GM21515 (cell line): ENCODE measurements around the gene IGSF21.

Experiments
- ATAC-seq: cut with Tn5 transposase; IDR thresholded peaks from one replicate; pipeline ENCODE4 v1.9.1; 2021; ENCODE audit not compliant: unreplicated experiment

Gene IGSF21

DNA sequence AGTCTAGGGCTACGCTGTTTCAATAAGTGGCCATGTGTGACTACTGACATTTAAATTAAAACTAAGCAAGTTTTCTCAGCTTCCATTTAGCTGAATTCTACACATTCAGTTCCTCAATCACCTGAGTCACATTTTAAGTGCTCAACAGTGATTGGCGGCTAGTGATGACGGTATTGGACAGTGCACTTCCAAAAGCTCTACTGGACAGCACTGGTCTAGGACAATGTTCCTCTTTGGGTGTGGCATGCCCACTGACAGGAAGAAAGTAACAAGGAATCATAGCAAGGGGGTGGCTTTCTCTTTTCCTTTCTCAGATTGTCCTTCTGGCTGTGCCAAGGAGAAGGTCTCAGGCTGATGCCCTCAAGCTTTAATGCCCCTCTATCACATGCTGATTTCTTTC is 11.7 kb downstream of the IGSF21 start:
- ATAC-seq = no peak

DNA sequence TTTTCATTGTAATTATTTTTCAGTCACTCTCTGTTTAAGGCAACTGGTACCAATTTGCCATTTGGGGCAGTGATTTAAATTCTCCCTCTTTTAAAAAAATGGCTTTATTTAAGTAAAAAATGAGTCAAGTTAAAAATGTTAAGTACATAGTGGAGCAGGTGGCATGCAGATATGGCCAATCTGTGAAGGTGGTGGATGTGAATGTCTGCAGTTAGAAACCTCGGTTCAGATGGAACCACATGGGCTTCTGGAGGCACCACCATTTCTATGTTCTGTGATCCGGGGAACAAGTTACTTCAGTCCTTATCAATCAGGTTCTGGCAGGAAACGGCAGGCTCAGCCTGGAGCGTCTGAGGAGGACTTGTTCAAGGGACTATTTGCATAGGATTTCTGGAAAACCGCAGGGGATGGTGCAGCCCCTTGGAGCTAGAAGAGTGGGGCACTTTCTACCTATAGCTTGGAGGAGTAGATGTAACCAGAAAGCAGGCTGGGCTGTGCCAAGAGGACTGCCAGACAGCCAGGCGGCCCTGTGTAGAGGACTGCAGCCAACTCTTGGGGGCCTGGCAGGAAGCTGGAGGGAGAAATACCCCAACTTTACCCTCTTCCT is 12.3 kb downstream of the IGSF21 start:
- no peak for ATAC-seq

DNA sequence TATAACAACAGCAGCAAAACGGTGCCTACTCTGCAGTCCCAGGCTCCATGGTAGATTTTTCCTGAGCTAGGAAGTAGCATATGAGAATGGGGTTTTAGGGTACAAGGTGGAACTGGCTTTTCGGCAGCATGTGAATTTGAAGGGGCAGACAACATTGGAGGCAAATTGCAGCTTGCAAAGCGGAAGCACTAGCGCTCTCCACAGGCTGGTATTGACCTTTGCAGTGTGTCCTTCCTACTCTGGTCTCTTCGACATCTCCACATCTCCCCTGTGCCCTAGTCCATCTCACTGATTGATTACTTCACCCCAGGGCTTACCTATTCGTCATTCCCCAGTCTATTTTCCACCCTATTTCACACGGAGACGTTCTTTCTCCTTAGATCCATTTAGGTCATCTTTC is 13.0 kb downstream of the IGSF21 start:
- no peak for ATAC-seq

DNA sequence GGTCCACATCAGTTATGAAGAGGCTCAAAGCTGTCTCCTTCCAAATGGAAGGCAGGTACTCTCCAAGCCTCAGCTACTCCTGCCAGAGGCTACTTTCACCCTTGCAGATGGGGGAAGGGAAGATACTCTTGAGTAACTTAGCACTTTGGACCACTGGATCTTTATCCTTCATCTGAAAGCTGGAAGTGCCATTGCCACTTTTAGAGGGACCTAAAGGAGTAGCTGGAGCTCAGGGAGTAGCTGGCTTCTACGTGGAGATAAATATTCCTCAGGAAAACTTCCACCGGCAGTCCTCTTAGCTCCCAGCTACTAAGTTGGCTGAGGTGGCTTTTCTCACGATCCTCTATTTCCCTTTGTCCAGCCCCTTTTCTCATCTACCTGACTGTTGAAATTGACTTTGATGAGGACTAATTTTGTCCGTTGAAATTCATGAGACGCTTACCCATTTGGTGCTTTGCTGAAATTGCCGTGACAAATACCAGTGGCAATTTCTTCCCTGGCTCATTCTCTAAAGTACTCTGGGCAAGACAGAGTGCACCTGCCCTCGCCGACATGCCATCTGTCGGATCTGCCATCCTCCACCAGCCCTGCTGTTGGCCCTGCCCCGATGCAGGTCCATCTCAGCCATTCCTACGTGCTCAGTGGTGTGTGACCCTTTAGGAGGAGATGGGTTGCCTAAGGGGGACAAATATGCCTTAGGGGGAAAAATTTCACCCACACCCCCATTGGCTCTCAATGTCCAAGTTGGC is 13.6 kb downstream of the IGSF21 start:
- no peak for ATAC-seq

DNA sequence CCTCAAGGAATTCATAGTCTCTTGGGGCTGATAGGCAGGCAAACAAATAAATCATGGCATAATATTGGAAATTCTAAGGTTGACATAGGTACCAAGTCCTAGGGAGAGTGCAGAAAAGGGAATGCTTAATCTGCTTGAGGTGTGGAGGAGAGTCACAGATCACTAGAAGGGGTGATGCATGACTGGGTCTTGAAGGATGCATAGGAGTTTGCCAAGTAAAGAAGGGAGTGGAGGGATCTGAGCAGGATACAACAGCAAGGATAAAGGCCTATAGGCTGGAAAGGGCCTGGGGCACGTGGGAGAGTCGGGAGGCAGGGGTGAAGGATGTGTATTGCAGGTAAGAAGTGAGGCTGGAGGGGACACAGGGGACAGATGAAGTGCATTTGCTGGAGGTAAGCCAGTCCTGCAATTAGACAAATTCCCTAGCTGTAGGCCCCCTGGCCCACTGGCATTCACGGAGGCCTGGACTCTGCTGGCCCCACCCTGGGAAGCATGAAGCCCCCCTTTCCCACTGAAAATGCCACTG is 15.9 kb downstream of the IGSF21 start:
- ATAC-seq = no peak

DNA sequence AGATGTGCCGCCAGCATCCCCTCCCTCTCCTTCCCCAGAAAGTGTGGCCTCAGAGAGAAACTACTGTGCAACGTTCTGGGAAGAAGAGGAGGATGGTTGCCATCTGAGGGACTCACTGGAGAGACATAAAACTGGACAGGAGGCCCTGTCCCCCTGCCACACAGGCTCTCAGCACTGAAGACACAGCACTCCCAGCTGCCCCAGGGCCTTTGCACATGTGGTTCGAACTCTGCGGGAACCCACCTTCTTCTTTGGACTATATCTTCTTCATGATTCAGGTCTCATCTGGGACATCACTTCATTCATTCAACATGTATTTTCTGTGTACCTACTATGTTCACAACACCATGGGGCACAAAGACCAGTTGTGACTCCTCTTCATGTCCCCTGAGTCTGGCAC is 17.4 kb downstream of the IGSF21 start:
- ATAC-seq = no peak

DNA sequence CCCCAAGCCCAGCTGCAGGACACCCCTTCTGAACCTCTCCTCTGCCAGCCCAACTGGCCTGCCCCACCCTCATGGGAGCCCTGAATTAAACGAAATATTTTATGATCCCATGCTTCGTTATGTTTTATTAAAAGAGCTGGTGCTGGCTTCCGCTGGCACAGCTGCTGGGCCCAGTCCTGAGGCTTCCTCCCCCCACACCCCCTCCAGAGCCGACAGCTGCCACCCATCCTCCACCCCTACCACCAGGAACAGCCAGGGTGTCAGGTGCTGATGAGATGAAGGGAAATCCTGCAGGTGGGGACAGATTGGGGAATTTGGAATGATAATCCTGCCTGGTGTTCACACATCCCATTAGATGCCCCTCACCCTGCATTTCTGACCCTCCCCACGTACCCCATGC is 19.0 kb downstream of the IGSF21 start:
- no peak for ATAC-seq

DNA sequence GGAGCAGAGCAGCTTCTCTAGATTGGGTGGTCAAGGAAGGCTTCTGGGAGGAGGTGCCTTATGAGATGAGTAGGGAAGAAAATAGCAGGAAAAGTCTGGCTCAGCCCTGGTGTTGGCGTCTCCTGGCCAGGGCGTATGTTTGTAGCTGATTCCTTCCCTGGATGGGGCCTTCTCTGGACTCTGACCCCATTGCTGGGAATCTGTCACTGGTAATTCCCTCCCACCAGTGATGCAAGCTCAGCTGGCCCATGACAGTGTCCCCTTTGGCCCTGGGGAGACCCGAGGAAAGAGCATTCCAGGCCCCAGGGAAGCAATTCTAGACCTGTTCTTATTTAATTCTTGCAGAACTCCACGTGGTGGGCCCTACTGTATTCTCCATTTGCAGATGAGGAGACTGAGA is 20.7 kb downstream of the IGSF21 start:
- no peak for ATAC-seq

DNA sequence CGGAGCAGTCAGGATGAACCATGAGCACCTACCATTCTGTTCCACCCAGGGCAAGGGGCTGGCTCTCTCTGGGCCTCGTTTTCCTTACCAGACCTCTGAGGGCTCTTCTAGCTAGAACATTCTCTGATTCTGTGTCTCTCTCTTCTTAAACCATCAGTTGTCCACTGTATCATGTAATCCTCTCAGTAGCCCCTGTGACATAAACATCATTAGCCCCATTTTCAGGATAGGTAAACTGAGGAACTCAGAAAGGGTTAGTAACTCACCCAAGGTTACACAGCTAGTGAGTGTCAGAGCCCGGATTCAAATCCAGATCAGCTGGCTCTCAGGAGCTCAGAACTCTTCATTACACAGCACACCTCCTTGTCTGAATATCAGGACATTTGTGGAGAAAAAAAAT is 22.8 kb downstream of the IGSF21 start:
- no peak for ATAC-seq

DNA sequence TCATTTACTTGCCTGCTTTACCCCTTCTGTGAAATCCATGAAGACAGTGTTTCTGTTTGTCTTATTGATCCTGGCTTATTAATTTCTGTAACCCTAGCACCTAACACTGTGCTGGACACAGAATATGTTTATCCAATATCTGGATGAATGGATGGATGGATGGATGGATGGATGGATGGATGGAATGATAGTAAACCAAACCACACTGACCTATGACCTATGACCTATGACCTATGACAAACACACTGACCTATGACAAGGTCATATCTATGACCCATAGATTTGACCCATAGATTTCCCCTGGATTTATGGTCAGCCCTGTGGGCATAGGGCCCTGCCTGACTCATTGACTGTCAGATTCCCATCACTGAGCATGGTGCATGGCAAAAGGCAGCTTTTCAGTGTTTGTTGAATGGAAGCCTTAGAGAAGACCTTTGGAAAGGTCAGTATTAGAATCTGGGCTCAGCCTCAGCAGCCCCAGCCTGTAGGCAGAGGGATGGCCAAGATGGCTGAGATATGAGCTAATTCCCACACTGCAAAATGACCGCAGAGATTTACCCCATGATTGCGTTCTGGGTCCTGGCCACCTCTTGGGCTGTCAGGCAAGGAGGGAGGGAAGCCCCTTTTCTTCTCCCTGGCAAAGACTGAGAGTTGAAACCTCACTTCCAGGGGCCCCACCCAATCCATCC is 24.6 kb downstream of the IGSF21 start:
- ATAC-seq = no peak

DNA sequence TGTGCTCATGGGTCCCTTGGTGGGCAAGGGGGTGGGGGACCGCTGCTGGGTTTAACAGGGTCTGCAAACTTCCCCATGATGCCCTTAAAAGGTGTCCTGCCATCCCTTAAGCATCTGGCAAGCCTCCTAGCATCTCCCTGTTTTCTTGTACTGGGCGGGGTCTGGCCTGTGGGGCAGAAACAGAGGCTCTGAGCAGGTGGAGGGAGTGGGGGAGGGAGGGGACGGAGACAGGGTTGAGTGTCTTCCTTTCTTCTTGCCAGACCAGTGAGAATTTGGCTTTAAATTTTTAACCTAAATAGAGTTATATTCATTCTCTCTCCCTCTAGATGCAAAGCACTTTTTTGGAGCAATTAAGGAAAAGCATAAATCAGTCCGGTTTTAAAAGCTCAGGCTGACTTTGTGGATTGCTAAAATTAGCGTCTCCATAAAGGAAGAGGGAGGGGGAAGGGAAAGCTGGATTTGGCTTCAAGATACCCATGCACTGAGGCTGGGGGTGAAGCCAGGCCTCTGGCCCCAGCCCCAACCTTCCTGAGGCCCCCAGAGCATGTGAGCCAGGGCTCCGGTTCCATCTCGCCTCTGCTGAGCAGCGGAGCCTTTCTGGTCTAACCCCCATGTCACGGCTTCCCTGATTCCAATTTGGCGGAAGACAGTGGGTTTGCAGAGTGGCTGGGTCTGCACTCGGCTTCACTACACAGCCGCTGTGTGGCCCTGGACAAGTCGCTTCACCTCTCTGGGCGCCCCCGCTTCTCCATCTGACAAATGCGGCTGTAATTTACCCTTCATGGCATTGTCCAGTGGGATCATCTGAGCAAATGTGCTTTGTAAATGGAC is 25.3 kb downstream of the IGSF21 start:
- no peak for ATAC-seq

DNA sequence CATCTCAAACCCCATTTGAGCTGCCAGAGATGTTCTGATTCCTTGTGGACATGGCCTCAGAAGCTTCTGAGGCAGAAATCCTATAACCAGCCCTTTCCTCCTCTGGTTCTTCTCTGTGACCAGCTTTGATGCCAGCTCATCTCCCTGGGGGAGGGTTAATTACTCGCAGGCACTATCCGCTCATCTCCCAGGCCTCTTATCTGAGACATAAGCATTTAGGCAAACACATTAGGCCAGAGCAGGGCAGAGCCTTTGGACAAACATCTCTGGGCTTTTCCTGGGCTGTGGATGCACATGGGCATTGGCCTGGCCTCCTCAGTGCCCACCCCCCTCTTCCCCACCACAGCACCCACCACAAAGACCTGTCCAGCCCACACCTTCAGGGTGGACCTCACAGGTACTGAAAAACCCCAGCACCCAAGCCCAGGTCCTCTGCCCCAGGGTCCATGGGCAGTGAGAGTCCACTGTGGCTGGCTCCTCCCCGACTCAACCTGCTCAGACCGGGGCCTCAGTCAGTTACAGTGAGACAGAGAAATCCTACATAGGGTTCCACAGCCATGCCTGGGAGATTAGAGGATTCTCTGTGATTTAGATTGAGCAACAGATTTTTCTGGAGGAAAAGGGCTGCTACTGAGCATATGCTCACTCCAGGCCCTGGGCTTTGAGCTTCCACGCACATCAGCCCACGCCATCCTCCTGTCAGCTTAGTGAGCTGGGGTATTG is 26.9 kb downstream of the IGSF21 start:
- no peak for ATAC-seq

DNA sequence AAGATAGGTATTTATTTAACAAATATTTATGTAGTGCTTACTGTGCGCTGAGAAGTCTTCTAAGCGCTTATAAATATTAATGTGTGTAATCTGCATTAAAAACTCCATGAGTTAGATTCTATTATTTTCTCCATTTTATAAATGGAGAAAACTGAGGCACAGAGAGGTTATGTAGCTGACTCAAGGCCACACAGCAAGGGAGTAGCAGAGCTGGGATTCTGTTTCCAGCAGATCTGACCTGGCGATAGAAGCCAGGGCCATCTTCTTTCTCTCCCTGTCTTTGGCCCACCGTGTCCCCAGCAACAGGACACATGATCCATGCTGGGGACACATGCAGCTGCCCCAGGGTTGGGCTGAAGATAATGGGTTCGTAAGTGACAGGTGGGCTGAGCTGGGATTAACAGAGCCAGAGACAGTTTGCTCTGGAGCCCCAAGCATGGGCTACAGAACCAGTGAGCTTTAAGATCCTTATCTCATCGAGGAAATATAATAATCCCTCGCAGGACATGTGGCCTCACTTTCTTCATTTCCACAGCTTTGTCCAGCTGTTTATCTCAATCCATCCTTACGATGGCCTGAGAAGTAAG is 30.3 kb downstream of the IGSF21 start:
- no peak for ATAC-seq

DNA sequence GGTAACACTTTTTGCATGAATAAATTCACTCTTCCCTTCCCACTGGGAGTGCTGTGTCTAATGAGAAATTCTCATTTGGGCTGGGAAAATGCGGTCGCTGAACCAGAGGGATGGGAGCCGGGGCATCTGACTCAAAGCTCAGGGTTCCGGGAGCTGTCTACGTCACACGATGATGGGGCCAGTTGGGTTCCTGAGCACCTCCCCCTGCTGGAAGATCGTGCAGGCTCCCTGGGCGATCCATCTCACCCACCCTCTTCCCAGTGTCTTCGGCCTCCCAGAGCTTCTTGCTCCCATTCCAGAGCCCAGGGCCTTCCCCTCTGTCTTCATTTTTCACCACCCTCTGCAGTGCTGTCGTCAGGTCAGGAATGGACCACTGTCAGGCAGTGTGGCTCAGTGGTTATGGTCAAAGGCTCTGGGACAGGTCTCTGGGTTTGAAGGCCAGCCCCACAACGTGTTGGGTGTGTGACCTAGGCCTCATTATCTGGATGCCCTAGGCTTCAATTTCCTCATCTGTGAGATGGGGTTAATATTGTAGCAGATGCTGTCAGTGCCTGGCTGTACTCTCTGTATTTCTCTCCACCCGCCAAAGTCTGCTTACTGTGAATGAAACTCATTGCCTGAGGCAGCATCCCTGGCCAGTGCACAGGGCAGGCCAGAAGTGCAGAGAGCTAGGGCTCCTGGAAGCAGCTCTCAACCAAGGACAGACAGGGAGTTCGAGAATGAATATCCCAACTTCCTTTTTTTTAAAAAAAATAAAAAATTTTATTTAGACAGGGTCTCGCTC is 31.8 kb downstream of the IGSF21 start:
- ATAC-seq = no peak

DNA sequence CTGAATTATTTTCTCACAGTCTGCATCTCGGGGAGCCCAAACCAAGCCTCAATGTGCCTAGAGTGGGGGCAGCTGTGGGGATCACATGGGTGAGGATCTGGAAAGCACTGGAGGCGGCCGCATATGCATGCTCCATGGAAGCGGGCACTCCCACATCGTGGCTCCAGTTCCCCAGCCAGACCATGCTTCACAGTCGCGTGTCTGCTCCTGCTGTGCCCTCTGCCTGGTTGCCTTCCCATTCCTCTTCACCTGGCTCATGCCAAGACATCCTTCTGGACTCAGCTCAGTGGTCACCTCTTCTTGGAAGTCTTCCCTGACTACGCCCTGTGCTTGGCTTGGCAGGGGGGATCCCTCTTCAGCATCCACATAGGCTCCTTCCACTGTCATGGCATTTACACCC is 32.8 kb downstream of the IGSF21 start:
- ATAC-seq = no peak

DNA sequence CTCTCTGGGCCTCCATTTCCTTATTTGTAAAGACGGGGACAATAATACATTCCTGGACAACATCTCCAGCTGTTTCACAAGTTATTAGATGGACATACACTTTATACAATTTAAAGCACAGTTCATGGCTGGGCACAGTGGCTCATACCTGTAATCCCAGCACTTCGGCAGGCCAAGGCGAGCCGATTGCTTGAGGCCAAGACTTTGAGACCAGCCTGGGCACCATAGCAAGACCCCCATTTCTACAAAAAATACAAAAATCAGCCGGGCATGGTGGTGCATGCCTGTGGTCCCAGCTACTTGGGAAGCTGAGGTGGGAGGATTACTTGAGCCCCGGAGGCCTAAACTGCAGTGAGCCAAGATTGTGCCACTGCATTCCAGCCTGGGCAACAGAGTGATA is 34.1 kb downstream of the IGSF21 start:
- no peak for ATAC-seq

DNA sequence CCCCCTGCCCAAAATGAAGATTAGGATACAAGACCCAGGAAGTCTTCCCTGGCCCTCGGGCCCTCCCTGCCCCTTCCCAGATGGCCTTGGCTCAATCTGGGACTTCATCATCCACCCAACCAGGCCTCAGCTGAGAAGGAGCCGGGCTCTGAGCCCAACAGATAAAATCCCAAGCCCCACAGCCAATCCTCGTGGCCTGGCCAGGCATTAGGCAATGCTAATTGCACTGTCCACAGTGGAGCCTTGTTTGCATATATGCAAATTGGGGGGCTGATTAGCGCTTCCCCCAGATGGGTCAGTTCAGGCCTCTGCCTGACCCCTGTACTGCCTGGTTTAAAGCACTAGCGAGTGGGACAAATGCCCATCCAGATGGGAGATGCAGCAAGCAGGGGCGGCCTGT is 34.9 kb downstream of the IGSF21 start:
- no peak for ATAC-seq

DNA sequence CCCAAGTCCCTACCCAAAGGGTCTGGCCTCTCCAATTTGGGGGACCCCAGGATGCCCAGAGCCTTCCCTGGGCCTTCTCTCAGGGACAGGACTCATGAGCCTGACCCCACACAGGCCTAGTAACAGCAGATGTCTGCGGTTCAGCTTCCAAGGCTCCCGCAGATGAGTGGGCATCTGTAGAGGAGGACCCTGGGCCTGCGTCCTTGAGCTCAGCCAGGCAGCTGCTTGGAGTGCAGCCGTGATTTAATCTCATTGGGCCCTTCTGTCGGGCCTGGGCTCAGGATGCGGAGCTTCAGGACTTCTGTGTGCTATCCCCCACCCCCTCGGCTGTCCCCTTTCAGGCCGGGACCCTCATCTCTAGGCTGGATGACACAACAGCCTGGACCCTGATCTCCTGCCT is 35.4 kb downstream of the IGSF21 start:
- no peak for ATAC-seq

DNA sequence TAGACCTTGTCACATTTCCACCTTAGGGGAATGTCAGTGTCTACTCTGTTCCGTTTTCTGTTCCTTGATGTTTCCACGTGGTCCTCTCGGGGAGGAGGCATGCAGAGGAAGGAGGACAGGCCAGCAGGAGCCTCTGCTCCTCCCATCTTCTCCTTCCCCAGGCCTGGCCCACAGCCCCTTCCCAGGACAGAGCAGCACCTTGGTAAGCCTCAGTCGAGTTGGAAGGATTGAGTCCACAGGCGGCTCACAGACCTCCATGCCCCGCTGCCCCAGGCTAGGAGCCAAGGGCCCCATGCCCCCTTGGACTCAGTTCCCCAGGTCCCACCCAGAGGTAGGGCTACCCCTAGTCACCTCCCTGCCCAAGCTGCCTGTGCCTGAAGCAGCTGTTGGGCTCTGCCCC is 36.5 kb downstream of the IGSF21 start:
- ATAC-seq = no peak
